Neural cell (in vitro differentiated cells): ENCODE data around the gene FNBP1L. TPM values are rescaled to one million over a fixed set of nuclear protein-coding genes. Genes with fewer than 3 reads are reported as not detected.

Source experiments
- H2AFZ ChIP-seq: fragments of 200-600, 300-800 bp; sonication (generic), shearing (Covaris generic); 2 replicates; pipeline ENCODE4 v1.6.0; 2014; ENCODE audit warnings: low read depth, mild to moderate bottlenecking, antibody characterized with exemption, low read length, moderate library complexity
- H3F3A ChIP-seq: fragments of 200-600 bp; shearing (Covaris generic); 2 replicates; pipeline ENCODE4 v1.6.1; 2016; ENCODE audit warnings: mild to moderate bottlenecking, moderate library complexity, mixed read lengths, antibody characterized with exemption, low read length; ENCODE audit not compliant: insufficient read depth, poor library complexity, severe bottlenecking
- H3K27ac ChIP-seq: fragments of 200-600, 300-800 bp; sonication (generic), shearing (Covaris generic); 2 replicates; pipeline ENCODE4 v1.5.1; 2014; ENCODE audit warnings: mild to moderate bottlenecking, low read length, moderate library complexity
- H3K27me3 ChIP-seq: fragments of 300-800, 200-600 bp; sonication (generic), shearing (Covaris generic); 2 replicates; pipeline ENCODE4 v1.6.0; 2014; ENCODE audit warnings: mild to moderate bottlenecking, low read depth, low read length, moderate library complexity; ENCODE audit not compliant: insufficient read depth
- H3K36me3 ChIP-seq: fragments of 300-800, 200-600 bp; sonication (generic), shearing (Covaris generic); 2 replicates; pipeline ENCODE4 v1.5.1; 2014; ENCODE audit warnings: mild to moderate bottlenecking, antibody characterized with exemption, low read length, moderate library complexity; ENCODE audit not compliant: insufficient read depth
- H3K4me2 ChIP-seq: fragments of 300-800, 200-600 bp; sonication (generic), shearing (Covaris generic); 2 replicates; pipeline ENCODE4 v1.6.0; 2014; ENCODE audit warnings: mild to moderate bottlenecking, low read length
- H3K4me3 ChIP-seq: fragments of 300-800, 200-600 bp; sonication (generic), shearing (Covaris generic); 2 replicates; pipeline ENCODE4 v1.5.1; 2014; ENCODE audit warnings: mild to moderate bottlenecking, low read length, moderate library complexity
- H3K79me2 ChIP-seq: fragments of 200-600 bp; shearing (Covaris generic); replicated peaks from 2 replicates; pipeline ENCODE4 v1.6.0; 2014; ENCODE audit warnings: mild to moderate bottlenecking, low read length, moderate library complexity; ENCODE audit not compliant: insufficient read depth
- H3K9ac ChIP-seq: fragments of 300-800, 200-600 bp; sonication (generic), shearing (Covaris generic); 2 replicates; pipeline ENCODE4 v1.6.1; 2016; ENCODE audit warnings: mild to moderate bottlenecking, low read length, mixed read lengths
- H3K9me2 ChIP-seq: fragments of 200-600 bp; shearing (Covaris generic); 2 replicates; pipeline ENCODE4 v1.6.1; 2016; ENCODE audit warnings: mild to moderate bottlenecking, low read length, mixed read lengths; ENCODE audit not compliant: insufficient read depth
- H3K9me3 ChIP-seq: fragments of 200-600, 300-800 bp; sonication (generic), shearing (Covaris generic); 2 replicates; pipeline ENCODE4 v1.6.1; 2016; ENCODE audit warnings: mild to moderate bottlenecking, mixed run types, low read length, moderate library complexity, mixed read lengths
- H4K20me1 ChIP-seq: fragments of 200-600 bp; shearing (Covaris generic); 2 replicates; pipeline ENCODE4 v1.6.1; 2016; ENCODE audit warnings: mild to moderate bottlenecking, mixed run types; ENCODE audit not compliant: insufficient read depth
- EP300 ChIP-seq: fragments of 450-650 bp; conservative IDR thresholded peaks from 2 replicates; pipeline ENCODE4 v1.6.1; 2014; ENCODE audit warnings: antibody characterized with exemption, mild to moderate bottlenecking, moderate library complexity; ENCODE audit not compliant: poor library complexity, severe bottlenecking
- EZH2 ChIP-seq: fragments of 200-600, 300-800 bp; shearing (Covaris generic), sonication (generic); IDR thresholded peaks from 2 replicates; pipeline ENCODE4 v1.6.1; 2014; ENCODE audit warnings: antibody characterized with exemption, low read length, borderline replicate concordance, mild to moderate bottlenecking; ENCODE audit not compliant: insufficient read depth, poor library complexity, severe bottlenecking
- MXI1 ChIP-seq: fragments of 450-650 bp; conservative IDR thresholded peaks from 2 replicates; pipeline ENCODE4 v1.6.1; 2014; ENCODE audit warnings: antibody characterized with exemption, mild to moderate bottlenecking; ENCODE audit not compliant: poor library complexity, severe bottlenecking
- POLR2AphosphoS5 ChIP-seq: IDR thresholded peaks from 2 replicates; pipeline ENCODE4 v1.6.1; 2012
- RAD21 ChIP-seq: fragments of 450-650 bp; conservative IDR thresholded peaks from 2 replicates; pipeline ENCODE4 v1.6.1; 2014; ENCODE audit warnings: antibody characterized with exemption, mild to moderate bottlenecking, moderate library complexity
- REST ChIP-seq: IDR thresholded peaks from 2 replicates; pipeline ENCODE4 v1.6.1; 2012; ENCODE audit warnings: borderline replicate concordance
- SMC3 ChIP-seq: fragments of 450-650 bp; conservative IDR thresholded peaks from 2 replicates; pipeline ENCODE4 v1.6.1; 2014; ENCODE audit warnings: antibody characterized with exemption, mild to moderate bottlenecking, moderate library complexity; ENCODE audit not compliant: poor library complexity
- TAF1 ChIP-seq: IDR thresholded peaks from 2 replicates; pipeline ENCODE4 v1.6.1; 2012; ENCODE audit warnings: low read depth
- polyA plus RNA-seq: library from polyadenylated mRNA; depleted of rRNA; stranded (reverse); fragments of >200 nt; gene quantifications from 2 replicates; pipeline ENCODE4 v1.2.3, GENCODE V29; 2014
- TF ChIP-seq, protein P1 (sequence below): fragments of 450-650 bp; IDR thresholded peaks from 2 replicates; pipeline ENCODE4 v1.5.1; 2014; ENCODE audit warnings: antibody characterized with exemption, mild to moderate bottlenecking, moderate library complexity; ENCODE audit not compliant: poor library complexity, severe bottlenecking

FNBP1L gene
- polyA plus RNA-seq, 1 donor from 2014 or later: 1,044 TPM

GRCh38 chr1:93594603-93594880 lies 146.6 kb downstream of the FNBP1L start:
- no peak overlapping the region for H3K27ac ChIP-seq
- H3K79me2 ChIP-seq: no peaks in the 10 kb centered on the region
- H2AFZ ChIP-seq: no peak overlapping the region
- TF ChIP-seq POLR2AphosphoS5 (no peak), REST (no peak), EZH2 (no peak), TAF1 (no peak), EP300 (no peak), SMC3 (no peak), RAD21 (no peak), MXI1 (no peak)
- TF ChIP-seq, protein P1, sequence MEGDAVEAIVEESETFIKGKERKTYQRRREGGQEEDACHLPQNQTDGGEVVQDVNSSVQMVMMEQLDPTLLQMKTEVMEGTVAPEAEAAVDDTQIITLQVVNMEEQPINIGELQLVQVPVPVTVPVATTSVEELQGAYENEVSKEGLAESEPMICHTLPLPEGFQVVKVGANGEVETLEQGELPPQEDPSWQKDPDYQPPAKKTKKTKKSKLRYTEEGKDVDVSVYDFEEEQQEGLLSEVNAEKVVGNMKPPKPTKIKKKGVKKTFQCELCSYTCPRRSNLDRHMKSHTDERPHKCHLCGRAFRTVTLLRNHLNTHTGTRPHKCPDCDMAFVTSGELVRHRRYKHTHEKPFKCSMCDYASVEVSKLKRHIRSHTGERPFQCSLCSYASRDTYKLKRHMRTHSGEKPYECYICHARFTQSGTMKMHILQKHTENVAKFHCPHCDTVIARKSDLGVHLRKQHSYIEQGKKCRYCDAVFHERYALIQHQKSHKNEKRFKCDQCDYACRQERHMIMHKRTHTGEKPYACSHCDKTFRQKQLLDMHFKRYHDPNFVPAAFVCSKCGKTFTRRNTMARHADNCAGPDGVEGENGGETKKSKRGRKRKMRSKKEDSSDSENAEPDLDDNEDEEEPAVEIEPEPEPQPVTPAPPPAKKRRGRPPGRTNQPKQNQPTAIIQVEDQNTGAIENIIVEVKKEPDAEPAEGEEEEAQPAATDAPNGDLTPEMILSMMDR: no peak
- no peak overlapping the region for H3K4me2 ChIP-seq
- H3K36me3 ChIP-seq: no peaks in the 10 kb centered on the region
- H3F3A ChIP-seq: no peaks in the 10 kb centered on the region
- H4K20me1 ChIP-seq: no peaks in the 10 kb centered on the region
- H3K9me2 ChIP-seq: no peaks in the 10 kb centered on the region
- H3K4me3 ChIP-seq: no peak overlapping the region
- H3K9ac ChIP-seq: no peak overlapping the region
- no peaks in the 10 kb centered on the region for H3K27me3 ChIP-seq
- H3K9me3 ChIP-seq: no peaks in the 10 kb centered on the region

DNA sequence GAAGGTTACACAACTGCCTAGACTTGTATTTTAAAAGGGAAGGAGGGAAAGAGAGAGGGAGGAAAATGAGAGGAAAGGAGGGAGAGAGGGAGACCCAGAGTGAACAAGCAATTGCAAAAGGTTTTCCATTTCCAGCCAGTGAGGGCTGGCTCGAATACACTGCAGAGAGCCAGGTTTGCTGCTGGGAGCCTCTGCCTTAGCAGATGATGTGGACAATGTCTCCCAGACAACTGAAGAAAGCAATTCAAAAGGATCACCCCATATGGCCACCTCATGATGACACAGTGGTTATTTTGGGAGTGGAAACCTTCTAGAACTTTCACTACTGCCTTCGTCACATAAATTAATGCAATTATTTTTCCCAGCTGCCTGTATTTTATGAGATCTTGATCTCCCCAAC lies 147.3 kb downstream of the FNBP1L start:
- no peak overlapping the region for H3K9ac ChIP-seq
- no peaks in the 10 kb centered on the region for H3K36me3 ChIP-seq
- no peaks in the 10 kb centered on the region for H3K79me2 ChIP-seq
- no peak overlapping the region for H2AFZ ChIP-seq
- H4K20me1 ChIP-seq: no peaks in the 10 kb centered on the region
- H3K27ac ChIP-seq: no peak overlapping the region
- TF ChIP-seq SMC3 (no peak), EP300 (no peak), REST (no peak), TAF1 (no peak), RAD21 (no peak), EZH2 (no peak), POLR2AphosphoS5 (no peak), MXI1 (no peak)
- TF ChIP-seq, protein P1: no peak
- no peaks in the 10 kb centered on the region for H3K9me2 ChIP-seq
- H3K27me3 ChIP-seq: no peaks in the 10 kb centered on the region
- no peak overlapping the region for H3K4me3 ChIP-seq
- no peak overlapping the region for H3K4me2 ChIP-seq
- H3F3A ChIP-seq: no peaks in the 10 kb centered on the region
- H3K9me3 ChIP-seq: no peaks in the 10 kb centered on the region
